PC-3 (cell line): ENCODE measurements around the gene CFAP161.

Experiments
- EZH2 ChIP-seq: fragments of 300-600 bp; sonication (generic); IDR thresholded peaks from one replicate; pipeline ENCODE4 v1.6.1; 2017; ENCODE audit warnings: antibody characterized with exemption, mild to moderate bottlenecking, low read length; ENCODE audit not compliant: unreplicated experiment
- TF ChIP-seq, protein P1 (sequence below): fragments of 300-600 bp; sonication (generic); conservative IDR thresholded peaks from 2 replicates; pipeline ENCODE4 v1.5.1; 2017; ENCODE audit warnings: antibody characterized with exemption, low read depth, mild to moderate bottlenecking, low read length

DNA sequence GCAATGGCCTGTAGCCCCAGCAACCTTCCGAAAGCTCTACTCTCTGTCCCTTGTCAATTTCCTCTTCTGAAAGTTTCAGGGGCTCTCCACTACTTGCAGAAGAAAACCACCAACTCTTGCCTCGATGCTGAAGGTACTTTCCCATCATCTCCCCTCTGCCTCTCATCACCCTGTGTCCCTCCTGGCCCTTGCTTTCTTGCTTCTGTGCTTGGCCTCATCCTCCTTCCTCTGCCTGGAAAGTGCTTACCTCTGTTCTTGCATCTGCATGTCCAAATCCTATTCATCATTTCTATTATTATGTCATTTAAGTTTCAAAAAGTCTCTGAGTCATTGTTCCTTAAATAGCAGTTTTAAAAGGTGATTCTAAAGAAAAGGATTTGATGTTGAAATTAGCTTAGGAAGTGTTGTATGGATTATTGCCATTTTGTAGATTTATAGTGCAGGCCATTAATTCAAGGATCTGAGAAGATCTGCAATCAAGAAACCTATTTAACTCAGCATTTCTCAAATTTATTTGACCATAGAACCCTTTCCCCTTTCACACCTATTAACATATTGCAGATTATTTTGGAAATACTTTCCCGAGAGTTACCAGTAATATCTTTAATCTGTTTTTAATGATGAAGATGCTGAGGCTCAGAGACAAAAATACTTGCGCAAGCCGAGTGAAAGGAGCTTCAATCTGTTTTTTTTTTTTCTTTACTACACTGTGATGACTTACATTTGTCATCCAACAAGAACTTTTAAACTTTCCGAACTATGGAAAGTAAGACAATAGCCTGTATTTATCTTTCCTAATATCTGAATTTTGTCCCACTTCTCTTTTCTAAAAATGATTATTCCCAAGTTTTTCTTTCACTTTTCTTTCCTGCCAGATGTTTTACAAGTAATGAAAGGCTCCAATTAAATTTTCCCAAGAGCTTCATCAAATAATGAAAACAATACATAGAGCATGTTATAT is 22.3 kb upstream of the CFAP161 start:
- TF ChIP-seq, protein P1, sequence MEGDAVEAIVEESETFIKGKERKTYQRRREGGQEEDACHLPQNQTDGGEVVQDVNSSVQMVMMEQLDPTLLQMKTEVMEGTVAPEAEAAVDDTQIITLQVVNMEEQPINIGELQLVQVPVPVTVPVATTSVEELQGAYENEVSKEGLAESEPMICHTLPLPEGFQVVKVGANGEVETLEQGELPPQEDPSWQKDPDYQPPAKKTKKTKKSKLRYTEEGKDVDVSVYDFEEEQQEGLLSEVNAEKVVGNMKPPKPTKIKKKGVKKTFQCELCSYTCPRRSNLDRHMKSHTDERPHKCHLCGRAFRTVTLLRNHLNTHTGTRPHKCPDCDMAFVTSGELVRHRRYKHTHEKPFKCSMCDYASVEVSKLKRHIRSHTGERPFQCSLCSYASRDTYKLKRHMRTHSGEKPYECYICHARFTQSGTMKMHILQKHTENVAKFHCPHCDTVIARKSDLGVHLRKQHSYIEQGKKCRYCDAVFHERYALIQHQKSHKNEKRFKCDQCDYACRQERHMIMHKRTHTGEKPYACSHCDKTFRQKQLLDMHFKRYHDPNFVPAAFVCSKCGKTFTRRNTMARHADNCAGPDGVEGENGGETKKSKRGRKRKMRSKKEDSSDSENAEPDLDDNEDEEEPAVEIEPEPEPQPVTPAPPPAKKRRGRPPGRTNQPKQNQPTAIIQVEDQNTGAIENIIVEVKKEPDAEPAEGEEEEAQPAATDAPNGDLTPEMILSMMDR, result no peak
- no peak for TF ChIP-seq EZH2
